Stimulated activated naive CD4-positive, alpha-beta T cell treated with Interleukin-2 at 50 U/mL for 16 hours (primary cell): ENCODE data around the gene MRPS33.
A peak's percentile ranks its signal among the peaks of the same experiment; 100 is the strongest.
"Not testable (repeated sequence)": the region's sequence is repeated elsewhere in the genome, so short reads cannot be mapped to it uniquely, and the experiment has no call there.

Experiments
- DNase-seq: peaks from one replicate; lab custom pipeline; 2025; lab: John Stamatoyannopoulos, UW

The MRPS33 gene

DNA sequence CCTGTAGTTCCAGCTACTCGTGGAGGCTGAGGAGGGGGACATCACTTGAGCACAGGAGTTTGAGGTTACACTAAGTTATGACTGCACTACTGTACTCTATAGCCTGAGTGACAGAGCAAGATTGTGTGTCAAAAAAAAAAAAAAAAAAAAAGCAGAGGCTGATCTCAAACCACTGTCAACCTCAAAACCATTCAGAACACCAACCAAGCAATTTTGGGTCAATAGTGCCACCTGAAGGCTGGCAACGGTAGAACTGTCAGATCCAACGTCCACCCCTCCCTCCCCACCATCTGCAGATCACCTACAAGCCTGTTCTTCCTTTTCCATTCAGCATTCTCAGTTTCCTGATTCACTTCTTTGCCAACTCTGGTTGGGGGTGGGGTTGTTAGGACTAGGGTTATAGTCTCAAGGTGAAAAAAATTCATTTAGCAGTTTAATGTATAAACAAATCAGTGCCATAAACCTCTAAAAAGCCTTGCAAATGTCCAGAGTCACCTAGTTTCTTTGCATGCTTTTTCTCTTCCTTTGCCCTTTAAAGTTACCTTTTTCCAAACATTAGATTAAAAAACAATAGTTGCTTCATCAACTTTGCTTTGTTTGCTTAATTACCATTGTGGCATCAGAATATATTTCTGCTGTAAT lies 2.6 kb downstream of the MRPS33 start:
- peak; percentile 73 for DNase-seq

DNA sequence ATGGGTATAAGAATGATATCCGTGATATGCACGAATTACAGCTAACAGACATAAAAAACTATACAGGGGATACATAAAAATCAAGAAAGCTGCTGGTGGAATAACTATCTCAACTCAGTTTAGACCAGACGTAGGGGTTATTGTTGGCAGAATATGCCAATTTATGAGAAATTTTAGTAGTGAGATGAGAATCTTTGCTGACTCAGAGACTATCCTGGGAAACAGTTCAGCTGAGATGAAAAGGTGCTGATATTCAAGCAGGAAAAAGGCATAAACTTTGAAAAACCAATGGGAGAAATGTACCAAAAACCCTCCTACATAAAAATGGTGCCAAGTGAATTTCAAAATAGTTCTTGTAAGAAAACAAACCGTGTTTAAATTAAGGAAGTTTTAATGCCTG lies 3.3 kb downstream of the MRPS33 start:
- no peak for DNase-seq

DNA sequence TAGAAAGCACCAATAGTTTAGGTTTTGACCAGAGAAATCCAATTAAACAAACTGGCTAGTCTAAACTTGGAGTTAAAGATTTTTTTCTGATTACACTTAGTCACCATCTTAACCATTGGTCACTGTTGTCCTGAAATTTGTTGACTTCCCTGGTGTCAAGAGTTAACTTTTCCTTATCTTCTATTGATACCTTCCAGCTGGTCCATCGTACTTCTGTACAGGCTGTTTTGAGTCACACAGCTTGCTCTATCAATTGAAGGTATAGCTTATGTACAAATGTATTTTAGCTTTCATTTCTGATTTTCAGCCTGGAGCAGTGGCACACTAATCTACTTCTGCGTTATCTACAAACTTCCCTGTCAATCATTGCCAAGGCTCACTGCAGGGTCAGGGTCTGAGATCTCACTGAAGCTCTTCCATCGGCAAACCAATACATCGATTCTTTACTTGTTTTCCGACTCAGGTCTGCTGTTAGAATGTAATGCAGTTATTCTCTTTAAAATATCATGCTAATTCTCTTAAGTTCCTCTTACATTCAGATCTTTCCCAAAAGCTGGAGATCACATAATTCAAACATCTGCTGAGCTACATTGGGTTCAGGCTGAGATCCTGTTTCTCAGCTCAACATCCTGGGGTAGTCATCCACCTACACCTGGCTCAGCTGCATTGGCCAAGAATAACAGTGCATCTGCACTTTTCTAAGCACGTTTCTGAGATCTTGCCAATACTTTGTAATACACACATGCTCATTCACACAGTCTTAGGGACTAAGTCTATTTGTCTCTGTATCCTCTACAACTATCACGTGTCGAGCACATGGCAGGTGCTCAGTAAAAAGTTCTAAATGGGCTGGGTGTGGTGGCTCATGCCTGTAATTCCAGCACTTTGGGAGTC lies 11.3 kb downstream of the MRPS33 start:
- no peak for DNase-seq

DNA sequence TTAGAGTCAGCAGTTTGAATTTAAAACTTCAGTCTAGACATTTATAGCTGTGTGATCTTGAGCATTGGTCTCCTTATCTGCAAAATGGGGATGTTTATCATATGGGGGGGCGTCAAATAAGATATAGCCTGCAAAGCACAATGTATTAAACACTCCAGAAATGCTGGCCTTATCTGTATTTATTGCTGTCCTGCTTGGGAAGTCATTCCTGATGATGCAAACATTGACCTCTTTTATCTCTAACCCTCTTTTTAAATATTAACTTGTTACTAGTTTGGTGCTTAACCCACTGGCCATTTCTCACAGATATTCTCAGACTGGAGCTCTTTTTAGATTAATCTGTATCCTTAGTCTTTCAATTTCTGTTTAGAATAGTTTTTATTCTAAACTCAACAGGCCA lies 13.2 kb downstream of the MRPS33 start:
- DNase-seq, result no peak

DNA sequence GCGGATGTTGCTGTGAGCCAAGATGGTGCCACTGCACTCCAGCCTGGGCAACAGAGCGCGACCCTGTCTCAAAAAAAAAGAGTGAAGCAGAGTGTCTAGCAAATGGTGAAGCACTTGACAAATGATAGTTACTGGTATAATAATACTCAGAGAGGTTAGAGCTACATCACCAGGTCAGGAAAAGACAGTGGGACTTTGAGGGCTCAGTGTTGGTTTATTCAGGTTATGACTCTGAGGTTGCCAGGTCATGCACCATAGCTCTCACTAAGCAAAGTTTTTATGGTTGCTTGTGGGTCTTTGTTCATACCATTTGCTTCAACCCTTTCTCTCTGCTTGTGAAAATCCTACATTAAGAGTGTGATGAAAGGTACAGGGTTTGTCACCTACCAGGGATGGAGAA lies 13.6 kb downstream of the MRPS33 start:
- DNase-seq, result no peak

DNA sequence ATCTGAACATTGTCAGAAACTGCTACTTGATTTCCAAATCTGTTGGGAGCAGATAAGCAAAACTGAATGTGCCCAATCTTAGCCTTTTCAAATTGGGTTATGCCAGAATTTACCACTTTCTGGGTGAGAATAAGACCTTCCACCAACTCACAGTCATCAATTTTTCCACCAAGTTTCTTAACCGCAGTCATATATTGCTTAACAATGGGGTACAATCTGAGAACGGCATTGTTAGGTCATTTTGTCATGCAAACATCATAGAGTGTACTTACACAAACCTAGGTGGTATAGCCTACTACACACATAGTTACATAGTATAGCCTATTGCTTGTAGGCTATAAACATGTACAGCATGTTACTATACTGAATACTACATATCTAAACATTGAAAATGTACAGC lies 16.0 kb downstream of the MRPS33 start:
- DNase-seq, result no peak

DNA sequence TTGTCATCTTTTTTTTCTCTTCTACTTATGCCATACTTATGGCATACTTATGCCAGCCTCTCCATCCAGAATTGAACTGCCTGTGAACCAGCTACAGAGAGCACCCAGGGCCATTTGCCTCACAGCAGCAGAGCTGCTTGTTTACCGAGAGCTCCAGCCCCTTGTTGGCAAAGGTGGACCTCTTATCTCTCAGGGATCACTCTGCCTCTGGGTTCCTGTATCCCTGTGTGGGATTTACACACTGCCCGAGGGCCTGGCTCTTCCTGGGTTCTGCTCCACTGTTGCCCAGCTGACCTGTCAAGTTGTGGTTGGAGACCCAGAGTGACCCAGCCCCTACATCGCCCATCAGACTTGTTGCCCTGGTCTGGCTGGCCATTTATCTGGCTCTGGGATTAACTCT lies 22.3 kb downstream of the MRPS33 start:
- DNase-seq, result no peak

DNA sequence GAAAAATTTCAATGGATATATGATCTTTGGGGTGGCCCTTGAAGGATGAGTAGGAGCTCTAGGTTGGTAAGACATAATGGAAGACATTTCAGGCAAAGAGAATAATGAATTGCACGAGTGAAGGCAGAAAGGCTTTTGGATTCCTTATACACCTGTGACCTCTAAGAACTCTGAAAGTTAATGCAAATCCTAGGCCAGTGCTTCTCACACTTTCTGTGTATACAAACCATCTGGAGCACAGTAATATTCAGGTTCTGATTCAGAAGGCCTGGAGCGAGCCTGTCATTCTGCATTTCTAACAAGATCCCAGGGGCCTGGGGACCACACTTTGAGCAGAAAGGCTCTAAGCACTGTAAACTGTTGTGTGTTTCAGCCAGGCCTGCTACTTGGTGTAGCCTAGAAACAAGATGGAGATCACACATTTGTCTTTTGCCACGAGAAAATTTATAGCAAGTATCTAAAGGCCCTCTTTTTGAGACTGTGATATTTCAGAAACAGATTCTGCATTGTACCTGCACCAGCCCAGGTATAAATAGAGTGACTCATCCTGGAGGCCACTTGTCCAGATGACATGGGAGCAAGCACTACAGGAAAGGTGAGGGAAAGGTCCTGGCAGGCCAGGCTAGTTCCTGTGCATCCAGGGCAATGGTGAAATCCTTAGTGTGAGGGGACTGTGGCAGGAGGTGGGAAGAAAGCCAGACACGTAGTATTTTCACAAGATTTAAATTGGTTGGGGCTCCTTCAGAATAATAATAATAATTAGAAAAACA lies 24.4 kb downstream of the MRPS33 start:
- no peak for DNase-seq

DNA sequence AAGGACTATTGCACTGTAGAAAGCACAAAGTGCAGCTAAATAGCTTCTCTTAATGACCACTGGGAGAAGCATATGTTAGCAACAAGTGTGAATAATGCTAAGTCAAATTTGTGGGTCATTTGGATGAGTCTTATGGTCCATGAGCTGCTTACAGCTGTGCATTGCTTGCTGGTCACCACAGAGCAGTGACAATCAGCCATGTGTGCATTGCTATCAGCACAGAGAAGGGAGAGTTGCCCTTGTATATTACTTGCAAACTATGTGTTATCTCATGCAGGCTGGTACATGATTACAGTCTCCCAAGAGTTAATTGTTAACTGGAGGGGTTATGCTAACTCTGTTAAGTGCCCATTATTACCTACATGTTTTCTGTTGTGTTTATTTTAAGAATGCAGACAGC lies 25.7 kb downstream of the MRPS33 start:
- DNase-seq, result no peak

DNA sequence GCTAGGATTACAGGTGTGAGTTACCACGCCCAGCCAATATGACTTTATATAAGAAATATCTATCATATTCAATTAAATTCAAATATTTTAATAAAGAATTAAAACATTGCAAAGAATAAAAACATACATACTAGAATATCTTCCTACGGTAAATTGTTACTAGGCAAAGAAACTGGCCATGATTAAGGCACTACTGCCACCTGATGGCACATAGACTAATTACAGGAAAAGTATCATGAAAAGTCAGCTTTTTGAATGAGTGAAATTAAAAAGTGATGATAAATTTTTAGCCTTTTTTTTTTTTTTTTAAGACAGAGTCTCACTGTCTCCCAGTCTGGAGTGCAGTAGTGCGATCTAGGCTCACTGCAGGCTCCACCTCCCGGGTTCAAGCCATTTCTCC lies 30.9 kb downstream of the MRPS33 start:
- no peak for DNase-seq

DNA sequence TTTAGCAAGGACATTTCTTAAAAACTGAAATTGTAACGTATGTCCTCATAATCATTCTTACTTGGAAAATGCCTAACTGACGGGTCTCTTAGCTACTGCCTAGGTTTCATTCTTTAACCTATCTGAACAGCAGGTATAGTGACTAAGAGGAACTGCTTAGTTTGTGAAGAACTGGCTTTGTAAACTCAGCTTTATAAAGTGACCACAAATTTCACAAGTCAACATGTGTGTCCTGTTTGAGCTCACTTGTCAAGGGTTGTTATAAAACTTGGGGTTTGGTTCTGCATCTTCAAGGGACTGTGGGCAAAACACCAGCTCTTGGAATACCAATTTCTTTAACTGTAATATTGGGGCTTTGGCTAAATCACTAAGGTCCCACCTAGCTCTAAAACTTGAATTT lies 32.2 kb downstream of the MRPS33 start:
- no peak for DNase-seq

DNA sequence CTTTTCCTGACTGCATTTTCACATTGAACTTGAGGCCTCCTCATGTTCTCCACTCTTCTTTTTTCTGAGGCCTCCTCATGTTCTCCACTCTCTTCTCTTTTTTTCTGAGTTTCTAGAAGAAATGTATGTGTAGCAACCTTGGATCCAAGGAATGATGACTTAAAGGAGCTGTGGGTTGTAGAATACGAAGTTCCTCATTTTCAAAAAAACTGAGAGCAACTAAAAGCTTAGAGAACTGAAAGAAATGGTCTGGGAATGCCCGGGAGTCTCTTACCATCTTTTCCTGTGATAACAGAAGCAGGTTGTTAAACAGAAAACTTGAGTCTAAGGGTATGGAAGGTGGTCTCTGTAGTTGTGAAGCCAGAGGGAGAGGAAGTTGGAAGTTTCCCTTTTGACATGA lies 32.8 kb downstream of the MRPS33 start:
- no peak for DNase-seq

DNA sequence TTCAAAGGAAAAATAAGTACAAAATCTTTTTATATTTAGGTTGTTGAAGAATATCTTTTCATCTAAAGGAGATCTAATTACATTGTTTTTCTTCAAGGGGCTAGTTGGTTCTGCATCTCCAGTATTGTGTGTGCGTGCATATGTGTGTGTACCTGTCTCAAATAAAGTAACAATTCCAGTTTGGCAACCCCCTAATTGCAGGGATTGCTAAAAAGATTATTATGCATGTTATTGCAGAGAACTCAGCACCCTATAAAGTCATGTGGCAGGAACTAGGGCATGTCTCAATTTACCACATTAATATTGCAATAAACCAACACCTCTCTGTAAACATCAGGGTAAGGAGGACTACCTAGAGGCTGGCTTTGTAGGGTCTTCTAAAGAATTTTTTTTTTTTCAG lies 37.0 kb downstream of the MRPS33 start:
- DNase-seq, result no peak

DNA sequence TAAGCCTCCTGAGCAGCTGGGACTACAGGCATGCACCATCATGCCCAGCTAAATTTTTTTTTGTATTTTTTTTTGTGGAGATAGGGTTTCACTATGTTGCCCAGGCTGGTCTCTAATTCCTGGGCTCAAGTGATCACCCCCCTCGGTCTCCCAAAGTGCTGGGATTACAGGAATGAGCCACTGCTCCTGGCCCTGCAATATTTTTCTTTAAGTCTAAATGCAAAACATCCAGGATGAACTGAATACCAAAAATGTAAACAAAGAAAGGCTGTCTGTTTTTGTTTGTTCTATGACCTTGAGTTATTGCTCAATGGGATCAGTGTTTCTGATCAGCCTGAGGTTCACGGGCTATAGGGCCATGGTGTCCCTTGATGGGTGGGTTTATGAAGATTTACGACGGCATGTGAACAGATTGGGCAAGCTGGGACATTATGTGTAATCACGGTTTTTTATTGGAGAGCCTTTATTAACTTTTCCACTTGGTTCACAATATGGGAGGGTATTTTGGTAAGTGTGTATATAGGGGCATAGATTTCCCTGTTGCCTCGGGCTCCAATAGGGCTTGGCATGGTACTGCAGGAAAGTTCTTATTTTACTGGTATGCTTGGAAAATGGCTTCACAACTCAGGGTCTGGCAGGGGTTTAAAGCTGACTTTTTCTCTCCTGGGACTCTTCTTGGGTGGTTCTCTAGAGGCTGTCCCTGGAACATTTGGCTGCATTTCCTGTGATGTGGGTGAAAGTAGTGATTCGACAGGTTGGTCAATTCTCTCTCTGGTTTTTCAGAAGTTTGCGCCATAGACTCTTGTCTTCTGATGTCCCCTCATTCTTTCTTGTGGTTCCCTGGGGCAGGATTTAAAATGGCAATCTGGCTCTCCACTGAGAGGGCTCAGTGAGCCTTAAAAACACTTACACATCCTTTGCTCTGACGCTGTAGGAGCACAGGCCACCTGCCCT lies 41.6 kb downstream of the MRPS33 start:
- DNase-seq, result no peak

DNA sequence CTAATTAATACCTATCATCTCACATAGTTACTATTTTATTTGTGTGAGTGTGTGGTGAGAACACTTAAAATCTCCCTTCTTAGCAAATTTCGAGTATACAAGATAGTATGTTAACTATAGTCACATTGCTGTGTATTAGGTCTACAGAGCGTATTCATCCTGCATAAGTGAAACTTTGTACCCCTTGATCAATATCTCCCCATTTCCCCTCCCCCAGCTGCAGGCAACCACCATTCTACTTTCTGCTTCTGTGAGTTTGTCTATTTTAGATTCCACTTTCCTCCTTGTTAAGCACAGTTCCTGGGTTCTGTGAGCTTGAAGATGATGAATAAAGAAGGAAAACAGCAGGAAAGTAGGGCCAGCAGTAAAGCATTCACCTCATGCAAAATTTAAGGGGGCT lies 42.4 kb downstream of the MRPS33 start:
- DNase-seq, result no peak

DNA sequence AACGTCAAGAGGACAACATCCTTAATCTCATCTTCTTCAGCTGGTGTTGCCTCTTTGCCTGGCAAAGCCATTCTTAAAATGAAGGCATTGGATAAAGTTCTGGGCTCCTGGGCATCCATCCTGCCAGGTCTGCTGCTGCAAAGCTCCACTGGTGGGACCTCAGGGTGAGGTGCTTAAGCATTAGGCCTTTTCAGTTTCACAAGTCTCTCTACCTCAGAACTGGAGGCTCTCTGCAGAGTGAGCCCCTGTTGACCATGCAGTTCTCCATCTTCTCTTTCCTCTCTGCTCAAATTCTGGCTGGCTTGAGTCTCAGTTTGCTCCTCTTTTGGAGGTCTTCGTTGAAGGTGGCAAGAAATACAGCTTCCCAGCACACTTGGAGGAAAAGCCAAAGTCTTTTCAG lies 47.3 kb downstream of the MRPS33 start:
- no peak for DNase-seq

DNA sequence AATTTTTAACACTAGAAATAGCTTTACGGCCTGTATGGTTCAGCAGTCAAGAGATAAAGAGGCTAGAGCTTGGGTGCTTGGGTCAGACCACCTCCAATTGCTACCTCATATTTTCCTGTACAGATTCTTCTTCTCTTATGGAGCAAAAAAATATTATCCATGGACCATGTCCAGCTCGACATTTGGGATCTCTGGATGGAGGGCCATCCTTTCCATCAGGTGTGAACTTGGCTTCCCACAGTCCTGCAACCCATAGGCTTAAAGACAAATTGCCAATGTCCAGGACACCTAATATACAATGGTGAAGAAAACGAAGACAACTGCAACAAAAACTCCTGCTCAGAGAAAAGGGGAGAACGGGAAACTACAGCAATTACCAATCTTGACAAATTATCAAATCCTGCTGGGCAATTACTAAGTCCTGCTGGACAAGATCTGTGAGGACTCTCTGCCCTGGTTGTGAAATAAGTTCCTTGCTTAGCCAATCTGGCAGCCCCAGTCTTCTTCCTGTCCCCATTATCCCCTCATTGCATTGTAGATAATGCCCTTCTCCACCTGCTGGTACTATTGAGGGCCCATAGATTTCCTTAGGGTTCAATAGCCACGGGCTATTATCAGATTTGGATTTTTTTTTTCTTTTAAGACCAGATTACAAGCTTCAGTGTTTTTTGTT lies 48.1 kb downstream of the MRPS33 start:
- DNase-seq, result no peak

DNA sequence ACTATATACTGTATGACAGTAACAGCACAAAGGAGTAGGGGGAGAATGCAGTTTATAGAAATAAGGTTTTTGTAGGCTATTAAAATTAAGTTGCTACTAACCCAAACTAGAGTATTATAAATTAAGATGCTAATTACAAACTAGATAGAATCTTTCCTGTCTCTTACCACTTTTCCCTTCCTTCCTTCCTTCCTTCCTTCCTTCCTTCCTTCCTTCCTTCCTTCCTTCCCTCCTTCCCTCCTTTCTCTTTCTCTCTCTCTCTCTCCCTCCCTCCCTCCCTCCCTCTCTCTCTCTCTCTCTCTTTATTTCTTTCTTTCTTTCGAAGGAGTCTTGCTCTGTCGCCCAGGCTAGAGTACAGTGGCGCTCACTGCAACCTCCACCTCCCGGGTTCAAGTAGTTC lies 53.6 kb downstream of the MRPS33 start:
- no peak for DNase-seq

DNA sequence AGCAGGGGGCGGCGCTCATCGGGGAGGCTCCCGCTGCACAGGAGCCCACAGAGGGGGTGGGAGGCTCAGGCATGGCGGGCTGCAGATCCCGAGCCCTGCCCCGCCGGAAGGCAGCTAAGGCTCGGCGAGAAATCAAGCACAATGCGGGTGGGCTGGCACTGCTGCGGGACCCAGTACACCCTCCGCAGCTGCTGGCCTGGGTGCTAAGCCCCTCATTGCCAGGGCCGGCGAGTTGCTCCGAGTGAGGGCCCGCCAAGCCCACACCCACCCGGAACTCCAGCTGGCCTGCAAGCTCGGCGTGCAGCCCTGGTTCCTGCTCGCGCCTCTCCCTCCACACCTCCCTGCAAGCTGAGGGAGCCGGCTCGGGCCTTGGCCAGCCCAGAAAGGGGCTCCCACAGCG lies 57.8 kb downstream of the MRPS33 start:
- DNase-seq, result not testable (repeated sequence)
